Progenitor cell of endocrine pancreas (in vitro differentiated cells): Measurements from ENCODE around the gene CAPN2. TPM values are rescaled to one million over a fixed set of nuclear protein-coding genes. Genes with fewer than 3 reads are reported as not detected.

Experiments used
- DNase-seq: peaks from one replicate; pipeline ENCODE4 v3.0.0; 2021; ENCODE audit warnings: low spot score; ENCODE audit not compliant: unreplicated experiment
- H3K27ac Mint-ChIP-seq: 2 replicates; pipeline ENCODE4 v1.8.0; 2021; ENCODE audit warnings: mild to moderate bottlenecking, moderate library complexity, mixed read lengths
- H3K27me3 Mint-ChIP-seq: 2 replicates; pipeline ENCODE4 v1.8.0; 2021; ENCODE audit warnings: mixed read lengths
- H3K36me3 Mint-ChIP-seq: 2 replicates; pipeline ENCODE4 v1.8.0; 2022; ENCODE audit warnings: mixed read lengths; ENCODE audit not compliant: insufficient read depth
- H3K4me1 Mint-ChIP-seq: 2 replicates; pipeline ENCODE4 v1.8.0; 2021; ENCODE audit warnings: low read depth, mixed read lengths
- H3K4me3 Mint-ChIP-seq: 2 replicates; pipeline ENCODE4 v1.8.0; 2021; ENCODE audit warnings: low read depth, mild to moderate bottlenecking, moderate library complexity, mixed read lengths
- H3K9me3 Mint-ChIP-seq: 2 replicates; pipeline ENCODE4 v1.8.0; 2021; ENCODE audit warnings: low read depth, mixed read lengths
- total RNA-seq: library from RNA; stranded (reverse); gene quantifications from 2 replicates; pipeline ENCODE4 v1.2.1, GENCODE V29; 2021
- TF ChIP-seq, protein P1 (sequence below): fragments of 200-600 bp; sonication (generic); IDR thresholded peaks from one replicate; pipeline ENCODE4 v1.5.0; 2021; ENCODE audit warnings: antibody characterized with exemption, mild to moderate bottlenecking; ENCODE audit not compliant: unreplicated experiment

CAPN2 gene
- total RNA-seq, 1 donor from 2014 or later = 20.3 TPM

DNA sequence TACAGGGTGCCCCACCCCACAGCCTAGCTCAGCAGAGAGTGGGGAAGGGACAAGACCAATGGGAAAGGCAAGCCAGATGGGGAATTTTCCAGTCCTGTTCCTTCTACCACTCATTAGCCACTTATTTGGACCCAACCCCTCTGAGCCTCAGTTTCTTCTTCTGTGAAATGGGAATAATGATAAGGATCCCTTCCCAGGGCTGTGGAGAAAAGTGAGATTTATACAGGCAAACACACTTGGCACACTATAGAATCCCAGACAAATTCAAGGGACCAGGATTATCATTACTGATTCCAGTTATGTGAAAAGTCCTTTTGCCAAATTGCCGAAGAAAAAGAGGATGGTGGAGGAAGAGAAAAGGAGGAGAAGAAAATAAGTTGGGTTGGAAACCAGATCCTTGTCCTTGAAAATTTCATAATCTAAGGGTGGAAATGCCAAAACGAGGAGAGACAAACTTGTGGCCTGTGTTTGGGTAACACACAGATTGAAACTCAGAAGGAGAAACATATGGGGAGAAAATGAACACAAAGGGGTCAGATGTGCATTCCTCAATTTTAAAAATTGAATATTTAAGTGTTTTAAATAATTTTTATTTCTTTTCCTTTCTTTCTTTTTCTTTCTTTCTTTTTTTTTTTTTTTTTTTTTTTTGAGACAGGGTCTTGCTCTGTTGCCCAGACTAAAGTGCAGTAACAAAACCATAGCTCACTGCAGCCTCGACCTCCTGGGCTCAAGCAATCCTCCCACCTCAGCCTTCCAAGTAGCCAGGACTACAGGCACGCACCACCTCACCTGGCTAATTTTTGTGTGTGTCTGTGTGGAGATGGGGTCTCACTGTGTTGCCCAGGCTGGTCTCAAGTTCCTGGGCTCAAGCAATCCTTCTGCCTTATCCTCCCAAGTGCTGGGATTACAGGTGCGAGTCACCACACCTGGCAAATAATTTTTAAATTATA, 9.6 kb downstream of the CAPN2 start:
- H3K4me1 Mint-ChIP-seq = peaks cover 25% of the 10 kb centered on the region

DNA sequence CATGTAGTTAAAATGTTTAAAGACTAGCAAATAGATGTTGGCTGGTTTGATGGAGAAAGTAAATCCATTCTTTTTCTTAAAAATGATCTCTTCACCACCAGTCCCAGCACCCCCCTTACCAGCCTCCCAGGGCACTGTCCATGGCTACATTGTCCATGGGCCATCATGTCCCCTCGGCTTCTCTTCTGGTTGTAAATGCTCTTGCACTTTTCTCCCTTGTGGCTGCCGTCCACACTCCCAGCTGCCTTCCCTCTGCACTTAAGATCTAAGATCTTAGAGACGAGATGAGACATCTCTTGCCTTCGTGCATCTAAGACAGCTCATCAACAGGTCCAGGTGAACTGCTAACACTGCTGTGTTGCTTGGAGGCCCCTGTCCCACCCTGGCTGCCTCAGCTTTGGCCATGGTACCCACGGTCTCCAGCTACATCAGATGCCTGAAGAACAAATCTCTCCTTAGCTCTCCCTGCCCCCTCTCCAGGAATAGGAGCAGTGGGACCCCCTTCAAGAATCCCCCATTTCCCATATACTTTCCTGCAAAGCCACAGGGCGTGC, 11.1 kb downstream of the CAPN2 start:
- TF ChIP-seq, protein P1, sequence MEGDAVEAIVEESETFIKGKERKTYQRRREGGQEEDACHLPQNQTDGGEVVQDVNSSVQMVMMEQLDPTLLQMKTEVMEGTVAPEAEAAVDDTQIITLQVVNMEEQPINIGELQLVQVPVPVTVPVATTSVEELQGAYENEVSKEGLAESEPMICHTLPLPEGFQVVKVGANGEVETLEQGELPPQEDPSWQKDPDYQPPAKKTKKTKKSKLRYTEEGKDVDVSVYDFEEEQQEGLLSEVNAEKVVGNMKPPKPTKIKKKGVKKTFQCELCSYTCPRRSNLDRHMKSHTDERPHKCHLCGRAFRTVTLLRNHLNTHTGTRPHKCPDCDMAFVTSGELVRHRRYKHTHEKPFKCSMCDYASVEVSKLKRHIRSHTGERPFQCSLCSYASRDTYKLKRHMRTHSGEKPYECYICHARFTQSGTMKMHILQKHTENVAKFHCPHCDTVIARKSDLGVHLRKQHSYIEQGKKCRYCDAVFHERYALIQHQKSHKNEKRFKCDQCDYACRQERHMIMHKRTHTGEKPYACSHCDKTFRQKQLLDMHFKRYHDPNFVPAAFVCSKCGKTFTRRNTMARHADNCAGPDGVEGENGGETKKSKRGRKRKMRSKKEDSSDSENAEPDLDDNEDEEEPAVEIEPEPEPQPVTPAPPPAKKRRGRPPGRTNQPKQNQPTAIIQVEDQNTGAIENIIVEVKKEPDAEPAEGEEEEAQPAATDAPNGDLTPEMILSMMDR = no peak
- H3K27ac Mint-ChIP-seq = no peak overlapping the region
- H3K27me3 Mint-ChIP-seq = peaks cover 62% of the 10 kb centered on the region
- no peak overlapping the region for H3K4me3 Mint-ChIP-seq
- no peaks in the 10 kb centered on the region for H3K9me3 Mint-ChIP-seq
- no peak for DNase-seq
- peaks cover 3% of the 10 kb centered on the region for H3K36me3 Mint-ChIP-seq
- H3K4me1 Mint-ChIP-seq = peaks cover 26% of the 10 kb centered on the region

More for the DNA sequence above, 9.6 kb downstream of the CAPN2 start:
- TF ChIP-seq, protein P1 = no peak
- H3K9me3 Mint-ChIP-seq = no peaks in the 10 kb centered on the region
- H3K36me3 Mint-ChIP-seq = peaks cover 5% of the 10 kb centered on the region
- no peak overlapping the region for H3K27ac Mint-ChIP-seq
- H3K27me3 Mint-ChIP-seq = peaks cover 62% of the 10 kb centered on the region
- H3K4me3 Mint-ChIP-seq = no peak overlapping the region
- no peak for DNase-seq

DNA sequence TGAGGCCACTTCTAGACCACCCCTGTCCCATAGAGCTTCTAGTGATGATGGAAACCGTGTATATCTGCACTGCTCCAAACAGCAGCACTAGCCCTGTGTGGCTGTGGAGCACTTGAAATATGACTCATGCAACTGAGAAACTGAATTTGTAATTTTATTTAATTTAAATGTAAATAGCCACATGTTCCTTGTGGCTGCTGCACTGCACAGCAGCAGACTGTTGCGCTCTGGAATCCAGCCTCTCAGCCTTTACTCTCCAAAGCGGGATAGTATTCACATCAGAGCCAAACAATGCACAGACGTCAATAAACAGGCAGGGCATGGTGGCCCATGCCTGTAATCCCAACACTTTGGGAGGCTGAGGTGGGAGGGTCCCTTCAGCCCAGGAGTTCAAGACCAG, 12.0 kb downstream of the CAPN2 start:
- Mint-ChIP-seq H3K36me3 (peaks cover 3% of the 10 kb centered on the region), H3K9me3 (no peaks in the 10 kb centered on the region), H3K27ac (no peak overlapping the region), H3K27me3 (peaks cover 62% of the 10 kb centered on the region), H3K4me3 (no peak overlapping the region), H3K4me1 (peaks cover 18% of the 10 kb centered on the region)
- TF ChIP-seq, protein P1 = no peak
- DNase-seq = no peak

DNA sequence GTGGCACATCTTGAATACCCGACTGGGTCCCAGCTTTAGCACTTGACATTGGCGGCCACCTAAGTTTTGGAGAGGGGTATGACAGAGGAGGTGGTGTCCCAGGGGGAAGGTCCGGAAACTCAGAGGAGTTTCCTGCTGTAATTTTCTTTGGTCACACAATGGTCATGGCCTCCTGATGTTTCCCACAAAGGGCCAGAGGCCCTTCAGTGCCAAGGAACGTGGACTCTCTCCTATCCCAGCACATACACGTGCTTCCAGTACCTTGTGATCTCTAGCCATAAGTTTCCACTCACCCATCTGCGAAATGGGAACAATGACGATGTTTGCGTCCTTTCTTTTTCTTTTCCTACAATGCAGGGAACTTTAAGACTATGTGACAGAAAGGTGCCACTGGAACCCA, 13.2 kb downstream of the CAPN2 start:
- peaks cover 3% of the 10 kb centered on the region for H3K9me3 Mint-ChIP-seq
- TF ChIP-seq, protein P1 = no peak
- no peak overlapping the region for H3K27ac Mint-ChIP-seq
- peaks cover 5% of the 10 kb centered on the region for H3K36me3 Mint-ChIP-seq
- H3K4me3 Mint-ChIP-seq = no peak overlapping the region
- H3K4me1 Mint-ChIP-seq = peaks cover 14% of the 10 kb centered on the region
- DNase-seq = no peak
- H3K27me3 Mint-ChIP-seq = peaks cover 65% of the 10 kb centered on the region

DNA sequence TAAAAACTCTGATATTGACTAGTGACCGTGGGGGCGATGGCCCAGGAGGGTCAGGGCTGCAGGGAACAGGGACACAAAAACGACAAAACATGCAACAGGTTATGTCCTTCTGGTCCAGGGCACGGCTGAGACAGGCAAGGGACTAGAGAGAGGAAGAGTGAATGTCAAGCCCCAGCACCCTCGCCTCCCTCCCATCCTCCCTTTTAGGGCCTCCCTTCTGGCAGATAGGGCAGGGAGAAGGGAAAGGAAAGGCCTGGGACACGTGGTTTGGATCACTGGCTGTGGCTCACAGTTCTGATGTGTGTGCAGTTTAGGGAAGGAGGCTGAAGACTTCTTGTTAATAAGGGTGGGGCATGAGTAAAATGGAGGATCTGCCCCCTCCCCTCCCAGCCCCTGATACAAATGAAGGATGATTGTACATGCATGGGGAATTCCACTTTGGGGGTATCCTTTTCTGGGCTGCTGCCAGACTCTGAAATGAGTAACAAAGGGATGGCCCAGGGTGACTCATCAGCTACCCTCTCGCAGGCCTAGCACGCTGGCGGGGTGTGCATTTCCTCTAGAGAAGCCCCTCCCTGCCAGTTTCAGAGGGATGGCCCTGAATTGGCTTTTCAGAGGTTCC, 14.2 kb downstream of the CAPN2 start:
- Mint-ChIP-seq H3K27me3 (peaks cover 69% of the 10 kb centered on the region), H3K36me3 (peaks cover 5% of the 10 kb centered on the region), H3K4me3 (no peak overlapping the region), H3K27ac (no peak overlapping the region), H3K9me3 (peaks cover 3% of the 10 kb centered on the region), H3K4me1 (peaks cover 16% of the 10 kb centered on the region)
- TF ChIP-seq, protein P1 = no peak
- no peak for DNase-seq
